RWPE1 (cell line): ENCODE data around the gene TEX53.

Experiments used
- CTCF ChIA-PET: fragments of 350-600 bp; sonication (Branson Sonifier 250); formaldehyde crosslinking; extraction: SDS; loops from one replicate; lab custom pipeline; 2021; lab: Yijun Ruan, JAX
- POLR2A ChIA-PET: fragments of 400-600 bp; formaldehyde crosslinking; extraction: SDS; loops from one replicate; lab custom pipeline; 2020; ENCODE audit warnings: antibody characterized with exemption; ENCODE audit not compliant: low non-redundant PET; lab: Yijun Ruan, JAX
- DNase-seq: peaks from one replicate; pipeline ENCODE4 v3.0.0; 2012; ENCODE audit warnings: low spot score
- H3K27ac ChIP-seq: fragments of 450-650 bp; 2 replicates; pipeline ENCODE4 v1.5.1; 2017
- TF ChIP-seq, protein P1 (sequence below): fragments of 450-650 bp; conservative IDR thresholded peaks from 2 replicates; pipeline ENCODE4 v1.5.1; 2017; ENCODE audit warnings: low read depth, mild to moderate bottlenecking

TEX53 gene

DNA sequence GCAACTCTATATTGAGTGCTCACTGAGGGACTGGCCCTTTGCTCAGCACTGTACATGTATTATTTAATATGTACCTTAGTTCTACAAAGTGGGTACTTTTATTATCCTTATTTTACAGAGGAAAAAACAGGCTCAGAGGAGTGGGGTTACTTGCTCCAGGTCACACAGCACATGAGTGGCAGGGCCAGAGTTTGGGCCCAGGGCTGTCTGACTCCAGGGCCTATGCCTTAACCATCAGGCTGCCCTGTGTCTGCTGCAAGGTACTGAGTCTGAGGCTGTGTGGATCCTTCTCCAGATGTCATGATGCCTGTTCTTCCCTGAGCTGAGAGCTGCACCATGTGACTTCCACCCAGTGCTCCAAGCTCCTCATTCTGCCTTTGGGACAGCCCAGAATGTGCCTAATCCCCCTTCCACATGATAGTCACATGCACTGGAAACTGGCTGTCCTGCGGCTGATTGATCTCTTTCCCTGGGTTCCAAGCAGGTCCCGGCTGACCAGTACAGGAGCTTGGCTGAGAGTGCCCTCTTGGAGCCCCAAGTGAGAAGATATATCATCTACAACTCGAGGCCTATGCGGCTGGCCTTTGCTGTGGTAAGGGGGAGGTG, 31.1 kb downstream of the TEX53 start:
- TF ChIP-seq, protein P1, sequence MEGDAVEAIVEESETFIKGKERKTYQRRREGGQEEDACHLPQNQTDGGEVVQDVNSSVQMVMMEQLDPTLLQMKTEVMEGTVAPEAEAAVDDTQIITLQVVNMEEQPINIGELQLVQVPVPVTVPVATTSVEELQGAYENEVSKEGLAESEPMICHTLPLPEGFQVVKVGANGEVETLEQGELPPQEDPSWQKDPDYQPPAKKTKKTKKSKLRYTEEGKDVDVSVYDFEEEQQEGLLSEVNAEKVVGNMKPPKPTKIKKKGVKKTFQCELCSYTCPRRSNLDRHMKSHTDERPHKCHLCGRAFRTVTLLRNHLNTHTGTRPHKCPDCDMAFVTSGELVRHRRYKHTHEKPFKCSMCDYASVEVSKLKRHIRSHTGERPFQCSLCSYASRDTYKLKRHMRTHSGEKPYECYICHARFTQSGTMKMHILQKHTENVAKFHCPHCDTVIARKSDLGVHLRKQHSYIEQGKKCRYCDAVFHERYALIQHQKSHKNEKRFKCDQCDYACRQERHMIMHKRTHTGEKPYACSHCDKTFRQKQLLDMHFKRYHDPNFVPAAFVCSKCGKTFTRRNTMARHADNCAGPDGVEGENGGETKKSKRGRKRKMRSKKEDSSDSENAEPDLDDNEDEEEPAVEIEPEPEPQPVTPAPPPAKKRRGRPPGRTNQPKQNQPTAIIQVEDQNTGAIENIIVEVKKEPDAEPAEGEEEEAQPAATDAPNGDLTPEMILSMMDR = no peak
- ChIA-PET POLR2A (no interaction called here), CTCF (interaction anchor here (0.6 to 1.0 kb wide), 2 partner anchors 19 to 26 kb away, joined by 3 read pairs; no protein-coding TSS in a partner anchor)
- no peak for DNase-seq
- no peak overlapping the region for H3K27ac ChIP-seq

DNA sequence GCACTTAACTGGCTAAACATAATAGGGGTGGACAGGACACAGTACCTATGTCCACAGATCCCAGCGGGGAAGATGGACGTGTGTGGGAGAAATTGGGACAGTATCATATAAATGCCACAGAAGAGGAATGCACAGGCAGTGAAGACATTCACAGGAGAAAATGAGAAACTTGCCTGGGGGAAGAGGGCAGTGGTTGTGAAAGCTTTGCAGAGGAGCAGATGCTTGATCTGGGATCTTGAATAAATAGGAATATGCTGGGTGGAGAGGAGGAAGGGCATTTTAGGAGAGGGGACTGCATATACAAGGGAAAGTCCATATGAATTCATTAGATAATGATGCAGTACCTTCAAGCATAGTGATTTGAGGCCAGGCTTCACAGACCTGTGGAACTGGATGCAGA, 32.9 kb downstream of the TEX53 start:
- TF ChIP-seq, protein P1 = no peak
- CTCF ChIA-PET = no interaction called here

DNA sequence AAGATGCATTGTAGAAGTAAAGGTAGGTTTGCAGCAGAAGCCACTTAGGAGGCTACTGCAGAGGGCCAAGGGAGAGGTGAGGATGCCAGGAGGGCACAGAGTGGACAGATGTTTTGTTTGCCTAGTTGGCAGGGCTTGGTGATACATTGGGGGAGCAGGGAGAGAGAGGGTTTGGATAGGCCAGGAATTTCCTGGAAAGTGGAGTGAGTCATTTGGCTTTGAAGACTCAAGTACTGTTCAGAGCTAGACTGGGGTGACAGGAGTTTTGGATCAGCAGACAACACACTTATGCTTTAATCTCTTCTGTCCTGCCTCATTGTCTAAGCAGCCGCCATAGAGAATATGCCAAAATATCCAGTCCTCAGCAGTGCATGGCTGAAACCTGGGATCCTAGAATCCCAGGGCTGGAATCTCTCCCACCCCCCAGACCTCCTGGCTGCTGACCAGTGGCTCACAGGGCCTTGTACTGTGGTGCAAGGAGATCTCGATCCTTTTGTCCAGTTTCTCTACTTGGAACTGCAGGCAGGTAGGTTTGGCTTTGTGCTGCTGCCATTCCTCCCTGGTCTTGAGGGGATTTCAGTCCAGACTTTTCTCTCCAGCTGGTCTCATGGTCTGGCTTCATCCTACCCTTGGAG, 35.5 kb downstream of the TEX53 start:
- peak overlapping the region; percentile 57 for H3K27ac ChIP-seq
- ChIA-PET CTCF (interaction anchor here (0.6 kb wide), 2 partner anchors 13 to 33 kb away, joined by 3 to 4 read pairs; no protein-coding TSS in a partner anchor), POLR2A (no interaction called here)
- TF ChIP-seq, protein P1 = no peak
- DNase-seq = peak; percentile 51

More for the DNA sequence above, 32.9 kb downstream of the TEX53 start:
- H3K27ac ChIP-seq = no peak overlapping the region
- POLR2A ChIA-PET = no interaction called here
- DNase-seq = no peak

DNA sequence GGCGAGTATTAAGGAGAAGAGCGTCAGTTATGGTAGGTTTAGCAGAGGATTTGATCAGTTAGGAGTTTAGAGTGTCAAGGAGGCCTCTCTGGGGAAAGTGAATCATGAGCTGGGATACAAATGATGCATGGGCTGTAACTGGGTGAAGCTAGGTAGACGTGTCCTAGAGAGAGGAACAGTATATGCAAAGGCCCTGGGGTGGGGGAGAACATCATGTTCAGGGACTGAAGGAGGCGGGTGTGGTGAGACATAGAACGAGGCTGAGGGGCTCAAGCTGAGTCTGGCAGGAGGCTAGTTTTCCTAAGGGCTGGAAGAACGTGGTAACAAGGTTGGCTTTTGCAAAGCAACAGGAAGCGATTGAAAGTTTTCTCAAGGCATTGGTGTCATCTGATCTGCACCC, 36.0 kb downstream of the TEX53 start:
- TF ChIP-seq, protein P1 = no peak
- DNase-seq = no peak
- POLR2A ChIA-PET = no interaction called here
- CTCF ChIA-PET = interaction anchor here (0.6 kb wide), 2 partner anchors 33 to 186 kb away, joined by 3 to 4 read pairs; no protein-coding TSS in a partner anchor
- peak overlapping the region; percentile 57 for H3K27ac ChIP-seq

DNA sequence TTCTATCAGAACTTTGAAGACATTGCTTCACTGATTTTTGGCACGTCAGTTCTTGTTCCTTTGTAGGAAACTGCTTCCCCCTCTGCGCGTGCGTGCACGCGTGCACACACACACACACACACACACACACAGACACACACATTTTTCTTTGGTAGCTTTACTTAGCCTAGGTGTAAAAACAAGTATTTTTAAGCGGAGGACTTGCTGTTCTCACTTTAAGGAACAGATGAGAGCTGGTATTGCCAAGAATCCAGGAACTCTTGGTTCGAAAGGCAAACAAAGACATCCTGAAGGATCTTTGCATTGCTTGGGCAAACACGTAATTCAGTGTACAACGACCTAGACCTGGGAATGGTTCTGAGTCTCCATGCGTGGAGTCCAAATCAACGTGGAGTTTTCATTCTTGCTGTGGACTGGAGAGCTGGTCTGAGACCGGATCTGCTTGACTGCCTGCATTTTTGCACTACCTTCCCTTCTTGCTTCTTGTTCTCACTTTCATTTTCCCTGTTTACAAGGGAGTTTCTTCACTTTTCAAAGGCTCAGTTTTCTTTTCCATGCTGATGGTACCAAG, 38.3 kb downstream of the TEX53 start:
- no peak for DNase-seq
- CTCF ChIA-PET = no interaction called here
- POLR2A ChIA-PET = interaction anchor here (0.7 kb wide), 1 partner anchor 41 kb away, joined by 3 read pairs; no protein-coding TSS in a partner anchor
- no peak overlapping the region for H3K27ac ChIP-seq
- TF ChIP-seq, protein P1 = no peak

DNA sequence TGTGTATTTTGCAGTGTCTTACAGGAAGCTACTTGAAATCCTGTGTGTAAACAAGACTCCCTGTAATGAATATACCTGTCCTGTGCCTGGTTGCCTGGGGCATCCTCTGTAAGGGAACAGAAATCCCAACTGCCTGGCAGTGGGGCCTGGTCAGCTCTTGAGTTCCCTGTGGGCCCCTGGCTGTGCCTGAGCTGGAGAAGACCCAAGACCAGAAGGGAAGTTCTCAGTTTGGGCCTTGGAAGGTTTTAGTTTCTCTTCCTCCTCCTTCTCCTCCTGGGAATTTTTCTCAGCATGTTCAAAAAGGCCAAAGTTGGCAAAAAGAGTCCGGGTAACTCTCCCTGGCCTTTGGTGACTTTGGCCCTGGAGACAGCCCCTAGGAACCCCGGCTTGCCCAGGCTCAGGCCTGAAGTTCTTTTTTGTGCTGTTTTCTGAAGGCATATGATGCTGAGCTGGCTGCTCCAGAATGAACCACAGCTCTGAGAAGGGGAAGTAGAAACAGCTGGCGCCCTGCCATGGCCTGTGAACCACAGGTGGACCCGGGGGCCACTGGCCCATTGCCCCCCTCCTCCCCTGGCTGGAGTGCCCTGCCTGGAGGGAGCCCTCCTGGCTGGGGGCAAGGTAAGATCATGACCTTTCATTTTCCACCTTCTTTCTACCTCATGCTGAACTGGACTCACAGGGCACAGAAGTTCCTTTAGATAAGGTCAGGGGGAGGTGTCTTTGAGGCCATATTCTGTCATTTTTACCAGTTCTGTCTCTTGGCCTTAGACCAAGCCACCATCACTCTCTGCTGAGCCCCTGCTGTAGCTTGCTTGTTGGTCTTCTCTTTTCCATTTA, 40.7 kb downstream of the TEX53 start:
- ChIA-PET POLR2A (no interaction called here), CTCF (interaction anchor here (0.9 kb wide), 1 partner anchor 28 kb away, joined by 3 read pairs; no protein-coding TSS in a partner anchor)
- TF ChIP-seq, protein P1 = no peak
- H3K27ac ChIP-seq = peak overlapping the region; percentile 55
- no peak for DNase-seq
